ENCODE data around the gene SUGP2.

SUGP2 gene

GRCh38 chr19:18948075-18948975 lies 85.0 kb downstream of the SUGP2 start:
- no peak for DNase-seq

GRCh38 chr19:18946918-18947317 lies 86.4 kb downstream of the SUGP2 start:
- DNase-seq = no peak

- DNase-seq = no peak
Measured at GRCh38 chr19:18946335-18946734, 87.0 kb downstream of the SUGP2 start.

- no peak for DNase-seq
Measured at GRCh38 chr19:18945297-18945696, 88.0 kb downstream of the SUGP2 start.

GRCh38 chr19:18943465-18943864 lies 89.9 kb downstream of the SUGP2 start:
- no peak for DNase-seq

GRCh38 chr19:18942692-18943091 lies 90.6 kb downstream of the SUGP2 start:
- no peak for DNase-seq

GRCh38 chr19:18941628-18942354 lies 91.5 kb downstream of the SUGP2 start:
- DNase-seq = no peak

Data from SHP77 (cell line).